Measurements from ENCODE around the gene BPHL. TPM values are rescaled to one million over a fixed set of nuclear protein-coding genes. Genes with fewer than 3 reads are reported as not detected.

BPHL gene
- total and polyA plus RNA-seq, 3 donors from 2014 or later = 14.3 to 16.8 (median 16.8) TPM

- intact Hi-C loops (cut with DNase I; ENCODE audit: low total_unique reads) = no loop called here
- Histone ChIP-seq H3K9me3 (no peaks in the 10 kb centered on the region), H3K27me3 (no peaks in the 10 kb centered on the region), H3K4me1 (peaks cover 2% of the 10 kb centered on the region), H3K27ac (peak overlapping the region in 1 of 2 donors; percentile 57), H3K36me3 (ENCODE audit: low read depth, missing control alignments) (no peaks in the 10 kb centered on the region), H3K4me3 (no peak overlapping the region)
- 72 to 84% methylated on average over 6 of the region's 6 CpGs for WGBS, 2 donors
- DNase-seq = no peak
- TF ChIP-seq POLR2A (IDR thresholded peaks at IDR 0.05) (no peak), CTCF (IDR thresholded peaks at IDR 0.05) (no peak)
Observed at GRCh38 chr6:3114377-3114776, 4.1 kb upstream of the BPHL start.

GRCh38 chr6:3117912-3118352 lies 579 bp upstream of the BPHL start:
- no peaks in the 10 kb centered on the region for H3K36me3 ChIP-seq (ENCODE audit: low read depth, missing control alignments)
- peaks cover 3% of the 10 kb centered on the region for H3K4me1 ChIP-seq
- no peaks in the 10 kb centered on the region for H3K27me3 ChIP-seq
- no peak for TF ChIP-seq CTCF (IDR thresholded peaks at IDR 0.05)
- no peak for TF ChIP-seq POLR2A (IDR thresholded peaks at IDR 0.05)
- 11 to 12% methylated on average over 8 of the region's 8 CpGs for WGBS, 2 donors
- H3K9me3 ChIP-seq = no peaks in the 10 kb centered on the region
- H3K27ac ChIP-seq = peak overlapping the region; percentile 81 to 92
- intact Hi-C loops (cut with DNase I; ENCODE audit: low total_unique reads) = no loop called here
- peak overlapping the region; percentile 74 to 95 for H3K4me3 ChIP-seq
- DNase-seq = no peak

GRCh38 chr6:3119040-3119723 lies 671 bp downstream of the BPHL start:
- Histone ChIP-seq H3K9me3 (no peaks in the 10 kb centered on the region), H3K36me3 (ENCODE audit: low read depth, missing control alignments) (no peaks in the 10 kb centered on the region)
- WGBS, 2 donors = 19 to 23% methylated on average over 11 to 19 of the region's 19 CpGs

GRCh38 chr6:3120765-3121089 lies 2.2 kb downstream of the BPHL start:
- H3K4me1 ChIP-seq = peaks cover 3% of the 10 kb centered on the region
- H3K4me3 ChIP-seq = no peak overlapping the region
- H3K36me3 ChIP-seq (ENCODE audit: low read depth, missing control alignments) = no peaks in the 10 kb centered on the region
- no peak for TF ChIP-seq CTCF (IDR thresholded peaks at IDR 0.05)
- no peak for TF ChIP-seq POLR2A (IDR thresholded peaks at IDR 0.05)
- WGBS, 2 donors = 89 to 92% methylated on average over 5 of the region's 5 CpGs
- intact Hi-C loops (cut with DNase I; ENCODE audit: low total_unique reads) = no loop called here
- no peak overlapping the region for H3K27ac ChIP-seq
- H3K9me3 ChIP-seq = no peaks in the 10 kb centered on the region
- H3K27me3 ChIP-seq = no peaks in the 10 kb centered on the region
- DNase-seq = no peak

More at GRCh38 chr6:3119040-3119723, 671 bp downstream of the BPHL start:
- H3K4me3 ChIP-seq = peak overlapping the region; percentile 74 to 95
- no peak for TF ChIP-seq CTCF (IDR thresholded peaks at IDR 0.05)
- no peak for TF ChIP-seq POLR2A (IDR thresholded peaks at IDR 0.05)
- H3K4me1 ChIP-seq = peaks cover 3% of the 10 kb centered on the region
- H3K27me3 ChIP-seq = no peaks in the 10 kb centered on the region
- peak overlapping the region; percentile 81 to 92 for H3K27ac ChIP-seq
- DNase-seq = peak; percentile 55
- intact Hi-C loops (cut with DNase I; ENCODE audit: low total_unique reads) = no loop called here

GRCh38 chr6:3122823-3123182 lies 4.3 kb downstream of the BPHL start:
- 94 to 96% methylated on average over 7 to 9 of the region's 9 CpGs for WGBS, 2 donors
- no peak for DNase-seq
- peaks cover 3% of the 10 kb centered on the region for H3K4me1 ChIP-seq
- H3K4me3 ChIP-seq = no peak overlapping the region
- no peak overlapping the region for H3K27ac ChIP-seq
- no peaks in the 10 kb centered on the region for H3K9me3 ChIP-seq
- no peaks in the 10 kb centered on the region for H3K36me3 ChIP-seq (ENCODE audit: low read depth, missing control alignments)
- intact Hi-C loops (cut with DNase I; ENCODE audit: low total_unique reads) = no loop called here
- H3K27me3 ChIP-seq = no peaks in the 10 kb centered on the region
- TF ChIP-seq CTCF (IDR thresholded peaks at IDR 0.05) (no peak), POLR2A (IDR thresholded peaks at IDR 0.05) (no peak)

Measured in testis (tissue), 3 donors.